ENCODE results near the gene KSR2.

The KSR2 gene

DNA sequence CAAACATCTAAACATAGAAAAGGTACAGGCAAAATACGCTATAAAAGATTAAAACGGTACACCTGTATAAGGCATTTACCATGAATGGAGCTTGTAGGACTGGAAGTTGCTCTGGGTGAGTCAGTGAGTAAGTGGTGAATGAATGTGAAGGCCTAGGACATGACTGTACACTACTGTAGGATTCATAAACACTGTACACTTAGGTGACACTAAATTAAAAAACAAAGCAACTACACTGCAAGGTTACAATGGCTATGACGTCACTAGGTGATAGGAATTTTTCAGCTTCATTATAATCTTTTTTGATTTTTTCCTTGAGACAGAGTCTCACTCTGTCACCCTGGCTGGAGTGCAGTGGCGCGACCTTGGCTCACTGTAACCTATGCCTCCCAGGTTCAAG lies 269.2 kb downstream of the KSR2 start:
- no peak overlapping the region for H3K4me3 ChIP-seq (ENCODE audit: low read length)
- no peaks in the 10 kb centered on the region for H3K4me1 ChIP-seq (ENCODE audit: low read length)
- no peaks in the 10 kb centered on the region for H3K79me2 ChIP-seq (ENCODE audit: low read length)
- H3K27ac ChIP-seq (ENCODE audit: low read length): no peak overlapping the region
- H2AFZ ChIP-seq (ENCODE audit: low read depth, low read length): no peak overlapping the region
- no peaks in the 10 kb centered on the region for H3K27me3 ChIP-seq (ENCODE audit: low read depth, low read length)
- no peaks in the 10 kb centered on the region for H4K20me1 ChIP-seq (ENCODE audit: insufficient read depth, low read length)
- no peak overlapping the region for H3K9ac ChIP-seq (ENCODE audit: low read length)
- no peak for TF ChIP-seq EZH2phosphoT487 (IDR thresholded peaks at IDR 0.05; ENCODE audit: low read depth)
- TF ChIP-seq, protein P1, sequence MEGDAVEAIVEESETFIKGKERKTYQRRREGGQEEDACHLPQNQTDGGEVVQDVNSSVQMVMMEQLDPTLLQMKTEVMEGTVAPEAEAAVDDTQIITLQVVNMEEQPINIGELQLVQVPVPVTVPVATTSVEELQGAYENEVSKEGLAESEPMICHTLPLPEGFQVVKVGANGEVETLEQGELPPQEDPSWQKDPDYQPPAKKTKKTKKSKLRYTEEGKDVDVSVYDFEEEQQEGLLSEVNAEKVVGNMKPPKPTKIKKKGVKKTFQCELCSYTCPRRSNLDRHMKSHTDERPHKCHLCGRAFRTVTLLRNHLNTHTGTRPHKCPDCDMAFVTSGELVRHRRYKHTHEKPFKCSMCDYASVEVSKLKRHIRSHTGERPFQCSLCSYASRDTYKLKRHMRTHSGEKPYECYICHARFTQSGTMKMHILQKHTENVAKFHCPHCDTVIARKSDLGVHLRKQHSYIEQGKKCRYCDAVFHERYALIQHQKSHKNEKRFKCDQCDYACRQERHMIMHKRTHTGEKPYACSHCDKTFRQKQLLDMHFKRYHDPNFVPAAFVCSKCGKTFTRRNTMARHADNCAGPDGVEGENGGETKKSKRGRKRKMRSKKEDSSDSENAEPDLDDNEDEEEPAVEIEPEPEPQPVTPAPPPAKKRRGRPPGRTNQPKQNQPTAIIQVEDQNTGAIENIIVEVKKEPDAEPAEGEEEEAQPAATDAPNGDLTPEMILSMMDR (IDR thresholded peaks at IDR 0.05; ENCODE audit: low read depth, low read length): no peak
- no peaks in the 10 kb centered on the region for H3K9me3 ChIP-seq (ENCODE audit: insufficient read depth, low read length)
- no peaks in the 10 kb centered on the region for H3K36me3 ChIP-seq (replicated peaks; ENCODE audit: low read depth, low read length)
- H3K4me2 ChIP-seq (ENCODE audit: low read length): no peak overlapping the region

DNA sequence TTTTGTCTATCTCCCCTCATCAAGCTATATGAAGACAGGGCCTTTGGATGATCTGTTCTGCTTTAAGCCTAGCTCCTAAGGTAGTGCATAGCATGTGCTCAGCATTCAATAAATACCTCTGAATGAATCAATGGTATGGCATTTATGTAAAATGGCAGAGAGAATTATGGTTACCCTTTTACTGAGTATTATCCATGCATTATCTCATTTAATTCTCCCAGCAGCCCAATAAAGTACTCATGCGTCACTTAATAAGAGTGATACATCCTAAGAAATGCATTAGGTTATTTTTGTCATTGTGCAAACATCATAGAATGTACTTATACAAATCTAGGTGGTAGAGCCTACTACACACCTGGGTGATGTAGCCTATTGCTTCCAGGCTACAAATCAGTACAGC lies 269.7 kb downstream of the KSR2 start:
- H3K79me2 ChIP-seq (ENCODE audit: low read length): no peaks in the 10 kb centered on the region
- no peak for TF ChIP-seq EZH2phosphoT487 (IDR thresholded peaks at IDR 0.05; ENCODE audit: low read depth)
- TF ChIP-seq, protein P1 (IDR thresholded peaks at IDR 0.05; ENCODE audit: low read depth, low read length): no peak
- H3K4me2 ChIP-seq (ENCODE audit: low read length): no peak overlapping the region
- H3K27ac ChIP-seq (ENCODE audit: low read length): no peak overlapping the region
- H3K27me3 ChIP-seq (ENCODE audit: low read depth, low read length): no peaks in the 10 kb centered on the region
- no peaks in the 10 kb centered on the region for H3K4me1 ChIP-seq (ENCODE audit: low read length)
- no peak overlapping the region for H3K4me3 ChIP-seq (ENCODE audit: low read length)
- no peaks in the 10 kb centered on the region for H3K36me3 ChIP-seq (replicated peaks; ENCODE audit: low read depth, low read length)
- no peaks in the 10 kb centered on the region for H4K20me1 ChIP-seq (ENCODE audit: insufficient read depth, low read length)
- no peak overlapping the region for H2AFZ ChIP-seq (ENCODE audit: low read depth, low read length)
- H3K9me3 ChIP-seq (ENCODE audit: insufficient read depth, low read length): no peaks in the 10 kb centered on the region
- H3K9ac ChIP-seq (ENCODE audit: low read length): no peak overlapping the region

DNA sequence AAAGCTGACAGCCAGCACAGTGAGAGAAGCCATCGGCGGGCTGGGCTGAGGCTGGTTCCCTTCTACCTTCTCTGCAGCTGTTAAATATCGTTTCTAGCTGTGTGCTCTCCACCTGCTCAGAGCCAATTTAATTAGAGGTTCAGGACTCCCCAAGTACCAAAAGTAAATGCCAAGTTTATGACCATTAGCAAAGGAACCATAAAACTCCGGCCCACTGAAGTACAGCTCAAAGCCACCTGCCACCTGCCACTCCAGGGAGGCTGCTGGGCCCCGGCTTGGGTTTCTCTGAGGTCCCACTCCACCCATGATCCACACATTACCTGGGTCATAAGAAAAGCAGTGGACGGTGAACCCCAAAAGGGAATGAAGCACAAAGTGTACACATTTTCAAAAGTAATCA lies 272.8 kb downstream of the KSR2 start:
- Histone ChIP-seq H3K4me2 (ENCODE audit: low read length) (no peak overlapping the region), H4K20me1 (ENCODE audit: insufficient read depth, low read length) (no peaks in the 10 kb centered on the region), H3K9me3 (ENCODE audit: insufficient read depth, low read length) (no peaks in the 10 kb centered on the region), H3K9ac (ENCODE audit: low read length) (no peak overlapping the region), H3K4me3 (ENCODE audit: low read length) (no peak overlapping the region), H3K27ac (ENCODE audit: low read length) (no peak overlapping the region), H3K27me3 (ENCODE audit: low read depth, low read length) (no peaks in the 10 kb centered on the region), H3K79me2 (ENCODE audit: low read length) (no peaks in the 10 kb centered on the region), H3K36me3 (replicated peaks; ENCODE audit: low read depth, low read length) (no peaks in the 10 kb centered on the region), H2AFZ (ENCODE audit: low read depth, low read length) (no peak overlapping the region), H3K4me1 (ENCODE audit: low read length) (no peaks in the 10 kb centered on the region)
- TF ChIP-seq, protein P1 (IDR thresholded peaks at IDR 0.05; ENCODE audit: low read depth, low read length): no peak
- TF ChIP-seq EZH2phosphoT487 (IDR thresholded peaks at IDR 0.05; ENCODE audit: low read depth): no peak

DNA sequence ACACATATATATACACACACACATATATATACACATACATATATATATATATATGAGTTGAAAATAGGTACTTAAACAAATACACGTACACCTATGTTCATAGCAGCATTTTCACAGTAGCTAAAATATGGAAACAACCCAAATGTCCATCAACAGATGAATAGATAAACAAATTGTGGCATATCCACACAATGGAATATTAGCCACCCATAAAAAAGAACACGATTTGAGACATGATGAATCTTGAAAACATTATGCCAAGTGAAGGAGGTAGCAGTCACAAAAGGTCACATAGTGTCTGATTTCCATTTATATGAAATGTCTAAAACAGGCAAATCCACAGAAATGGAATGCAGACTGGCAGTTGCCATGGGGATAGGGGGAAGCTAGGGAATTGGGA lies 276.3 kb downstream of the KSR2 start:
- no peaks in the 10 kb centered on the region for H3K79me2 ChIP-seq (ENCODE audit: low read length)
- H3K9me3 ChIP-seq (ENCODE audit: insufficient read depth, low read length): no peaks in the 10 kb centered on the region
- H3K4me2 ChIP-seq (ENCODE audit: low read length): no peak overlapping the region
- H2AFZ ChIP-seq (ENCODE audit: low read depth, low read length): no peak overlapping the region
- no peaks in the 10 kb centered on the region for H3K4me1 ChIP-seq (ENCODE audit: low read length)
- H3K4me3 ChIP-seq (ENCODE audit: low read length): no peak overlapping the region
- TF ChIP-seq, protein P1 (IDR thresholded peaks at IDR 0.05; ENCODE audit: low read depth, low read length): no peak
- TF ChIP-seq EZH2phosphoT487 (IDR thresholded peaks at IDR 0.05; ENCODE audit: low read depth): no peak
- H3K27ac ChIP-seq (ENCODE audit: low read length): no peak overlapping the region
- H3K27me3 ChIP-seq (ENCODE audit: low read depth, low read length): 0 out of 2 replicates have a peak, but pooled peaks cover 4% of the 10 kb centered on the region
- H3K9ac ChIP-seq (ENCODE audit: low read length): no peak overlapping the region
- H4K20me1 ChIP-seq (ENCODE audit: insufficient read depth, low read length): no peaks in the 10 kb centered on the region
- H3K36me3 ChIP-seq (replicated peaks; ENCODE audit: low read depth, low read length): no peaks in the 10 kb centered on the region

All from OCI-LY3 (cell line).